ENCODE measurements around the gene FTL. TPM values are rescaled to one million over a fixed set of nuclear protein-coding genes. Genes with fewer than 3 reads are reported as not detected.
"Not testable (repeated sequence)": the region's sequence is repeated elsewhere in the genome, so short reads cannot be mapped to it uniquely, and the experiment has no call there.

The FTL gene
- polyA plus RNA-seq, 1 experiment: 3,644 TPM

- TF ChIP-seq, protein P1, sequence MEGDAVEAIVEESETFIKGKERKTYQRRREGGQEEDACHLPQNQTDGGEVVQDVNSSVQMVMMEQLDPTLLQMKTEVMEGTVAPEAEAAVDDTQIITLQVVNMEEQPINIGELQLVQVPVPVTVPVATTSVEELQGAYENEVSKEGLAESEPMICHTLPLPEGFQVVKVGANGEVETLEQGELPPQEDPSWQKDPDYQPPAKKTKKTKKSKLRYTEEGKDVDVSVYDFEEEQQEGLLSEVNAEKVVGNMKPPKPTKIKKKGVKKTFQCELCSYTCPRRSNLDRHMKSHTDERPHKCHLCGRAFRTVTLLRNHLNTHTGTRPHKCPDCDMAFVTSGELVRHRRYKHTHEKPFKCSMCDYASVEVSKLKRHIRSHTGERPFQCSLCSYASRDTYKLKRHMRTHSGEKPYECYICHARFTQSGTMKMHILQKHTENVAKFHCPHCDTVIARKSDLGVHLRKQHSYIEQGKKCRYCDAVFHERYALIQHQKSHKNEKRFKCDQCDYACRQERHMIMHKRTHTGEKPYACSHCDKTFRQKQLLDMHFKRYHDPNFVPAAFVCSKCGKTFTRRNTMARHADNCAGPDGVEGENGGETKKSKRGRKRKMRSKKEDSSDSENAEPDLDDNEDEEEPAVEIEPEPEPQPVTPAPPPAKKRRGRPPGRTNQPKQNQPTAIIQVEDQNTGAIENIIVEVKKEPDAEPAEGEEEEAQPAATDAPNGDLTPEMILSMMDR (IDR thresholded peaks at IDR 0.05; ENCODE audit: low read depth, low read length): no peak
- CTCF ChIA-PET: no interaction called here
- no peak overlapping the region for H3K27ac ChIP-seq (ENCODE audit: low read depth, low read length)
- no peak for DNase-seq (ENCODE audit: low read depth, low spot score)
- no peaks in the 10 kb centered on the region for H3K9me3 ChIP-seq (ENCODE audit: control insufficient read depth, insufficient read depth, low read length)
- POLR2A ChIA-PET: no interaction called here
- H3K4me3 ChIP-seq (ENCODE audit: low read depth, low read length): no peak overlapping the region
- H3K27me3 ChIP-seq (ENCODE audit: control insufficient read depth, insufficient read depth, low read length): no peaks in the 10 kb centered on the region
Observed at GRCh38 chr19:48920949-48921348, 44.2 kb upstream of the FTL start.

- Histone ChIP-seq H3K27me3 (ENCODE audit: control insufficient read depth, insufficient read depth, low read length) (no peaks in the 10 kb centered on the region), H3K4me3 (ENCODE audit: low read depth, low read length) (no peak overlapping the region), H3K9me3 (ENCODE audit: control insufficient read depth, insufficient read depth, low read length) (no peaks in the 10 kb centered on the region), H3K27ac (ENCODE audit: low read depth, low read length) (no peak overlapping the region)
- POLR2A ChIA-PET: no interaction called here
- CTCF ChIA-PET: no interaction called here
- no peak for DNase-seq (ENCODE audit: low read depth, low spot score)
- TF ChIP-seq, protein P1 (IDR thresholded peaks at IDR 0.05; ENCODE audit: low read depth, low read length): no peak
Observed at GRCh38 chr19:48921721-48922500, 43.2 kb upstream of the FTL start.

DNA sequence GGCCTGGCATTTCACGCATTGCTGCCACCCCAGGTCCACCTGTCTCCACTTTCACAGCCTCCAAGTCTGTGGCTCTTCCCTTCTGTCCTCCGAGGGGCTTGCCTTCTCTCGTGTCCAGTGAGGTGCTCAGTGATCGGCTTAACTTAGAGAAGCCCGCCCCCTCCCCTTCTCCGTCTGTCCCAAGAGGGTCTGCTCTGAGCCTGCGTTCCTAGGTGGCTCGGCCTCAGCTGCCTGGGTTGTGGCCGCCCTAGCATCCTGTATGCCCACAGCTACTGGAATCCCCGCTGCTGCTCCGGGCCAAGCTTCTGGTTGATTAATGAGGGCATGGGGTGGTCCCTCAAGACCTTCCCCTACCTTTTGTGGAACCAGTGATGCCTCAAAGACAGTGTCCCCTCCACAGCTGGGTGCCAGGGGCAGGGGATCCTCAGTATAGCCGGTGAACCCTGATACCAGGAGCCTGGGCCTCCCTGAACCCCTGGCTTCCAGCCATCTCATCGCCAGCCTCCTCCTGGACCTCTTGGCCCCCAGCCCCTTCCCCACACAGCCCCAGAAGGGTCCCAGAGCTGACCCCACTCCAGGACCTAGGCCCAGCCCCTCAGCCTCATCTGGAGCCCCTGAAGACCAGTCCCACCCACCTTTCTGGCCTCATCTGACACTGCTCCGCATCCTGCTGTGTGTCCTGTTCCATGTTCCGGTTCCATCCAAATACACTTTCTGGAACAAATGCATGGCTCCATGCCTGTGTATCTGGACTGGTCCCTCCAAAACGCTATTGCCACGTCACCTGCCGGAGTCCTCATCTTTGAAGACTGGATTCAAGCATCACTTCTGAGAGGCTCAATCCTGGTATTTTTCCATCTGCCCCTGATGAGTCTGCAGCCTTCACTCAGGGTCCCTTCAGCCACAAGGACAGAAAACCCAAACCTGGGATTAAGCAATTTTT, 42.3 kb upstream of the FTL start:
- H3K9me3 ChIP-seq (ENCODE audit: control insufficient read depth, insufficient read depth, low read length): no peaks in the 10 kb centered on the region
- TF ChIP-seq, protein P1 (IDR thresholded peaks at IDR 0.05; ENCODE audit: low read depth, low read length): no peak
- no peaks in the 10 kb centered on the region for H3K27me3 ChIP-seq (ENCODE audit: control insufficient read depth, insufficient read depth, low read length)
- H3K4me3 ChIP-seq (ENCODE audit: low read depth, low read length): no peak overlapping the region
- no peak overlapping the region for H3K27ac ChIP-seq (ENCODE audit: low read depth, low read length)
- POLR2A ChIA-PET: no interaction called here
- CTCF ChIA-PET: no interaction called here
- no peak for DNase-seq (ENCODE audit: low read depth, low spot score)

GRCh38 chr19:48925240-48925843, 39.8 kb upstream of the FTL start:
- no peaks in the 10 kb centered on the region for H3K27me3 ChIP-seq (ENCODE audit: control insufficient read depth, insufficient read depth, low read length)
- DNase-seq (ENCODE audit: low read depth, low spot score): peak; percentile 69
- H3K4me3 ChIP-seq (ENCODE audit: low read depth, low read length): no peak overlapping the region
- CTCF ChIA-PET: interaction anchor here (0.6 to 1.4 kb wide), 3 partner anchors 45 to 530 kb away, joined by 4 to 8 read pairs (median 4); no protein-coding TSS in a partner anchor
- POLR2A ChIA-PET: interaction anchor here (0.6 to 2.1 kb wide), 7 partner anchors 25 to 52 kb away, joined by 3 to 7 read pairs (median 3); partner anchors contain the start of gene NUCB1
- no peaks in the 10 kb centered on the region for H3K9me3 ChIP-seq (ENCODE audit: control insufficient read depth, insufficient read depth, low read length)
- peak overlapping the region; percentile 68 for H3K27ac ChIP-seq (ENCODE audit: low read depth, low read length)
- TF ChIP-seq, protein P1 (IDR thresholded peaks at IDR 0.05; ENCODE audit: low read depth, low read length): no peak

- peak overlapping the region; percentile 52 for H3K27ac ChIP-seq (ENCODE audit: low read depth, low read length)
- H3K4me3 ChIP-seq (ENCODE audit: low read depth, low read length); H3K9me3 ChIP-seq (ENCODE audit: control insufficient read depth, insufficient read depth, low read length); DNase-seq (ENCODE audit: low read depth, low spot score); H3K27me3 ChIP-seq (ENCODE audit: control insufficient read depth, insufficient read depth, low read length): not testable (repeated sequence)
- CTCF ChIA-PET: interaction anchor here (0.6 to 1.2 kb wide), 2 partner anchors 45 to 530 kb away, joined by 4 to 8 read pairs; no protein-coding TSS in a partner anchor
- POLR2A ChIA-PET: interaction anchor here (0.6 to 2.1 kb wide), 6 partner anchors 26 to 51 kb away, joined by 3 to 7 read pairs (median 4); partner anchors contain the start of gene NUCB1
Observed at GRCh38 chr19:48925890-48926289, 39.2 kb upstream of the FTL start.

Data from AG04450 (cell line).